ENCODE results near the gene RRP9. TPM values are rescaled to one million over a fixed set of nuclear protein-coding genes. Genes with fewer than 3 reads are reported as not detected.

RRP9 gene
- polyA plus RNA-seq, 3 donors = 16.5 to 35.7 (median 18.0) TPM

DNA sequence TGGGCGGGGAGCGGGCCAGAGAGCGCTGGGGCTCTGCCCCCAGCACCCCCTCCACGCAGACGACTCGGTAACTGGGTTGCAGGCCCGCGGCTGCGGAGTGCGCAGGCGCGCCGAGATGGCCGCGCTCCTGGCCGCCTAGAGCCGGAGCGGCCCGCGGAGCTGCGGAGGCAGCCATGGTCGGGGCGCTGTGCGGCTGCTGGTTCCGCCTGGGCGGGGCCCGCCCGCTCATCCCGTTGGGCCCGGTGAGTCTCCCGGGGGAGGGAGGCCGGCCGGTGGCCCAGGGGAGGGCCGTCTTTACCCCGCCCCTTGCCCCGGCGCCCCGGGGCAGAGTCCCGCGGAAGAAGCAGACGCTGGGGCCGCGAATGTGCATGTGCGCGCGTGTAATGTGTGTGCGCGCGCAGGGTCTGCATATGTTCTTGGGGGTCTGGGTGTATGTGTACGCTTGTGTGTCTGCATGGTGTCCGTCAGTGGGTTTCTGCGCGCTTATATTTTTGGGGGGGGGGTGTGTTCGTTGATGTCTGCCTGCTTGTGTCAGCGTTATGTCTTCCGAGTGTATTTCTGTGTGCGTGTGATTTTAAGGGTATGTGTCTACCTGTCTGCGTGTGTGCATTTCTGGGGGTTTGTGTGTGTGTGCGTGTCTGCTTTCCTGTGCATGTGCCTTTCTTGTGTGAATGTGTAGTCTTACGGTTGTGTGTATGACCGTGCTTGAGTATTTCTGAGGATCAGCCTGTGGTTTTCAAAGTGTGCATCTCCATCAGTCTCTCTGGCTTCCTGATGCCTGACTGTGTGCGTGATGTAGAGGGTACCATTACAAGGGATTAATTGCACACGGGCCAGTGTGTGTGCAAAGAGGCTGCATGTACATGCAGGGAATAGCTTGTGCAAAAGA, 33.5 kb upstream of the RRP9 start, which contains the start of gene ABHD14A:
ABHD14A (plus strand) TSS at position 102 of the 889 bp plus-strand sequence; CDS start at position 174, 72 bp downstream.
- 0% methylated on average over 45 to 63 of the region's 63 CpGs for WGBS, 3 donors

DNA sequence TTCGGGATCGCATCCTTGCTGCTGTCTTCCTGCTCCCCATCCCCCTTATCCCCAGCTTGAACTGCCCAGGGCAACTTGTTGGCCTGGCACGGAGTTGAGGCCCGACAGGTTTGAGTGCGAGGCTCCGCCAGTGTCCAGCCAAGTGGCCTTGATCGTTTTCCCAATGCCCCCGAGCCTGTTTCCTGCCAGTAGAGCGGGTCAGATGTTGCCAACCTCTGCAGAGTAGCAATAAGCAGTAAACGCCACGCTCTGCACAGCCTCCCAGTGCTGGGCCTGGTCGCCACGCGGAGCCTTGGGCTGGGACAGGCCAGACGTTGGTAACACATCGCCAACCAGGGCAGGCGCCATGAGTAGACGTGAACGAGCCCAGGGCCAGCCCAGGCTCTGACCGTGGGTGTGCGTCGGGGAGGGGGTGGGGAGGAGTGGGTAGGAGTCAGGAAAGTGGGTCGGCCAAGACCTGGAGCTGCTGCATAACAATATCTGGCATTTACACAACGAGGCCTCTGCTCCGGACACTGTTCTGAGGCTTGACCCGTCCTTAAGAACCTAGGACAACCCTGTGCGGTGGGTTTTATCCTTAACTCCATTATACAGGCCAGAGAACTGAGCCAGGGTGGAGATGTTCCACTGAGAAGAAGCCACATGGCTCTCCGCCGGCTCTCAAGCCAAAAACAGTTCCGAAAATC, 32.7 kb upstream of the RRP9 start:
- H3K27ac ChIP-seq (ENCODE audit: low read depth, low read length) = no peak overlapping the region
- WGBS, 3 donors = 10 to 14% (median 11%) methylated on average over 30 of the region's 30 CpGs

More for the DNA sequence above, 33.5 kb upstream of the RRP9 start, which contains the start of gene ABHD14A:
- H3K27ac ChIP-seq (ENCODE audit: low read depth, low read length) = no peak within 1 kb of the TSS

DNA sequence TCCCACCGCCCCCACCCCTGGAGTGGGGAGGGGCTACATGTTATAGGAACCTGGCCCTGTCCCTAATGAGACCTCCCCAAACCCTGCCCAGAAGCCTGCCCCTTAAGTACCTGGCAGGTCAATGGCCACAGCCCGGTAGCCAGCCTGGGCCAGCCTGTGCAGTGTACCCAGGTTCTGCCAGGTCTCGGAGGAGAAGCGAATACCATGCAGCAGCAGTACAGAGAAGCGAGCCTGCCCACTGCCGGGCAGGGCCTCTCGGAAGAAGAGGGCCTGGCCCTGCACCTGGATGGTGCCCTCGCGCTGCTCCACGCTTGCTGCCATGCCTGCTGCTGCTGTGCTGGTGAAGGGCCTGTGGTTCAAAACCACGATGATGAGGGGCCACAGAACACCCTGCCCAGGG, 29.6 kb upstream of the RRP9 start:
- H3K27ac ChIP-seq (ENCODE audit: low read depth, low read length) = no peak overlapping the region
- WGBS, 3 donors = 85 to 94% (median 88%) methylated on average over 11 of the region's 11 CpGs

DNA sequence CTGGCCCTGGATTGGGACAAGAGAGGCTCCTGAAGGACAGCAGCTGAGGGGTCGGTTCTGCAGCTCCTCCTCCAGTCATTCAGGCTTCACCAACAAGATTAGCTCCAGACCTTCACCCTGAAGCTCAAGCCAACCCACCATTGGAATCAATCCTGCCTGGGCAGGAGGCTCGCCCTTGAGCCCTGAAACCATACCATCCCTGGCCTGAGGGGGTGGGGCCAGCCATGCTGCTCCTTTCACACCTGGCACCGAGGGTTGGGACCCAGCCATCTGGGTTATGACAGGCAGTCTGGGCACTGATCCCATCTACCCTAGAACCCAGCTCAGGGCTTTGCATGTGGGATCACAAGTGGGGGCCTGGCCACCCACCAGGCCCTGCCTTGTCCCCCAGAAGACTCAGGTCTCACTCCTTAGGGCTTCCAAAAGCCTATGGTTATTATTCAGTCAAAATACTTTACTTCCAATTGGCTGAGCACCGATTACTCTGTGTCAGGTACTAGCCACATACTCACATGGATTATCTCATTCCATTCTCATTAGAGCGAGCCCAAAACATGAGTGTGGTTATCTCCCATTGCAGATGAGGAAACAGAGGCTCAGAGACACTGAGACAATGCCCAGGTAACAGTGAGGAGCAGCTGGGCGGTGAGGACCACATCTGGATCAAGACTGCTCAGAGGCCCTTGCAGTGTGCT, 29.0 kb upstream of the RRP9 start:
- no peak overlapping the region for H3K27ac ChIP-seq (ENCODE audit: low read depth, low read length)
- 49 to 83% (median 77%) methylated on average over 6 of the region's 6 CpGs for WGBS, 3 donors

DNA sequence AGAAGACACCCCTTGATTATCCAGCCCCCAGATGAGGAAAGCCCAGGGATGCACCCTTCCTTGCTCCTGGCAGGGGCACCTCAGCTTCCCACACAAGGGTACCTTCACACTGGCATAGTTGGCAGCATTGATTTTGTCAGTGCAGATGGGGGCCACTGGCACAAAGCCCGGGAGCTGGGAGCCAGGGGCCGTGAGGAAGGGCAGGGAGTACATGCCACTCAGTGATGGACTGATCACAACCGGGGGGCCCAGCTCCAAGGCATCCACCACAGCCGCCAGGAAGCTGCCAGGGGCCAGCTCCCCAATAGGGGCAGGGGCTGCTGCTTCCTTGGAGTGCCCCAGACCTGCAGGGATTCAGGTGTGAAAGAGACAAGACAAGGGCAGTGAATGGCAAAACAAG, 28.1 kb upstream of the RRP9 start:
- 61 to 78% (median 78%) methylated on average over 4 of the region's 4 CpGs for WGBS, 3 donors
- no peak overlapping the region for H3K27ac ChIP-seq (ENCODE audit: low read depth, low read length)

DNA sequence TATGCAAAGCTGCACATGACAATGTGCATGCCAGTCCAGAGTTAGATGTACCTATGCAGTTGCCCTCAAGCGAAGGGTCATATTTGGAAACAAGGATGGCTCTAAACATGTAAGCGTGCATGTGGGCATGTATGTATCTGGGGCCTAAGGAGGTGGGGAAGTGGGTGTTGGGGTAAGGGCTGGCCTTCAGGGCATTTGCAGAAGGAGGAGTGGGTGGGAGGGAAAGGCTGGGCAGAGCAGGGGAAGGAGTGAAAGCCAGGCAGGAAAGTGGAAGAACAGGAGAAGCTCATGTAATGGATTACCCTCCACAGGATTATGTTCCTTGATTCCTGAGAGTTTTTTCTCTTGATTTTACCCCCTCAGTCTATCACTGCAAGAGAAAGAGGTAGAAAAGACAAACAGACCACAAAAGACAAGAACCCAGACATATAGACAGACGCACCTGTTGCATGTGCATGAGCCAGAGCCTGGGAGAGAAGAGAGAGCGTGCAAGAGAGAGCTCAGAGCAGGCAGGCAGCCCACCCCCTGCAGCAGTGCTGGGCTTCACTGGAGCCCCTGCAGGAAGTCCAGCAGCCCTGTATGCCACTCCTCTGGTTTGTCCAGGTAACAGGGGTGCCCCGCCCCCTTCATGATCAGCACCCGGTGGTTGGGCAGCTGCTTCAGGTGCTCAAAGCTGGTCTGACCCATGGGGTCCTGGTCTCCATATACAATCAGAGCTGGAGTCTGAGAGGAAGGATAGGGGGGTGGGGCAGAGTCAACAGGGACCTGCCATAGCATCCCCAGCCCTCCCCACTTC, 27.4 kb upstream of the RRP9 start:
- no peak overlapping the region for H3K27ac ChIP-seq (ENCODE audit: low read depth, low read length)
- 79 to 89% (median 86%) methylated on average over 6 of the region's 6 CpGs for WGBS, 3 donors

DNA sequence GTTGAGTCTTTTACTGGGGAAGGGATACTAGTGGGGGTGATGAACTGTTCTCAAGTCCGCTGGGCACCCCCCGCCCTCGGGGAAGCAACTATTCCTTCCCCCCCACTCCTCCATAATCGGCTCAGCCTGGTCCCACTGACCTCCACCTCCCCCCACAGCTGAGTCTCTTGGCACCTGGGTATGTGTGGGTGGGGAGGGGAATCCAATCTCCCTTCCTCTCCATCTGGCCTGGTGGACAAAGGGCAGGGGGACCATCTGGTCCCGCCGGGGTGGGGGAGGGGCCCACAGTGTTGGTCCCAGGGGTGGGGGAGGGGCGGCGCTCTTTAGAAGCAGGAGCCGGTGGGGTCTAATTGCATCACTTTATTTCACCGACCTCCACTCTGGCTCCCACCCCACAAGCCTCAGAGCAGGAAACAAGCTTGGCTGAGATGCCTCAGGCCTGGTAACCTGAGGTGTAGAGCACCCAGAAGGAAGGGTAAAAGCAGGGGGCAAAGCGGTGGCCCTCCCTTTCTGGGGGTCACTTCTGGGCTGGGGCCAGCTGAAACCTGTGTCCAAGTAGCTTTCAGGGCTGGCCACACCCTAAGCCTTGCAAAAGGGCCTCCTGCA, 26.6 kb upstream of the RRP9 start:
- H3K27ac ChIP-seq (ENCODE audit: low read depth, low read length) = no peak overlapping the region
- WGBS, 3 donors = 10 to 15% (median 10%) methylated on average over 9 to 11 of the region's 11 CpGs

DNA sequence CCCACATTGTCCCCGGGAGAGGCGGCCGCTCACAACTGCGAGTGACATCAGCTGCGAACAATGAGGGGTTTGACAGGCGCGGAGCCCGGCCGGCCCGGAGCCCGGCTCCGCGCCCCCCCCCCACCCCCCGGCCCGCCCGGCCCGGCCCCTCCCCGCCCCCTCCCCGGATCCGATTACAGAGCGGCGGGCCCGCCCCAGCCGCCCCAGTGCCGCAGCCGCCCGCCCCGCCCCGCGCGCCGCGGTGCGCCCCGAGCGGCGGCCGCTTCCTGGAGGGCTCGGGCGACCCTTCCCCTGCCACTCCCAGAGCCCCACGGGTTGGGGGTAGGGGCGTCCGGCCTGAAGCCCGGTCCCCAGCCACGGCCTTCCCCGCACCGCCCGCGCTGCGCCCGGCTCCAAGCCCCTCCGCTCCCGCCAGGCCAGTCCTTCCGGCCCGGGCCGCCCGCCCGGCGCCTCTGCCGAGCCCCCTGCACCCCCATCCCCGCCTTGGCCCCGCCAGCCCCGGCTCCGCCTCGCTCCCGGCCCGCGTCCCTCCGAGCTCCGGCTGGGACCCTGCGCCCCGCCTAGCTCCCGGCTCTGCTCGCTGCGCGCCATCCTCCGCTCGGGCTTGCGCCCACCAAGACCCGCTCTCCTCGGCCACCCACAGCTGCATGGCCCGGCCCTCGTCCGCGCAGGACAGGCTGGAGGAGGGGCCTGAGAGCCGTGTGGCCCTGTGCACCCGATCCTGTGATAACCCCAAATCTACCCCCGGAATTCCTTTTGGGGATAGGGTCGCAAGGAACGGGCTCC, 25.9 kb upstream of the RRP9 start, which contains the start of gene PCBP4:
PCBP4 (minus strand) TSS at position 71 of the 786 bp plus-strand sequence. CDS start 6,214 bp downstream, outside the sequence.
- WGBS, 3 donors = 1% methylated on average over 43 to 78 of the region's 90 CpGs
- no peak within 1 kb of the TSS for H3K27ac ChIP-seq (ENCODE audit: low read depth, low read length)

DNA sequence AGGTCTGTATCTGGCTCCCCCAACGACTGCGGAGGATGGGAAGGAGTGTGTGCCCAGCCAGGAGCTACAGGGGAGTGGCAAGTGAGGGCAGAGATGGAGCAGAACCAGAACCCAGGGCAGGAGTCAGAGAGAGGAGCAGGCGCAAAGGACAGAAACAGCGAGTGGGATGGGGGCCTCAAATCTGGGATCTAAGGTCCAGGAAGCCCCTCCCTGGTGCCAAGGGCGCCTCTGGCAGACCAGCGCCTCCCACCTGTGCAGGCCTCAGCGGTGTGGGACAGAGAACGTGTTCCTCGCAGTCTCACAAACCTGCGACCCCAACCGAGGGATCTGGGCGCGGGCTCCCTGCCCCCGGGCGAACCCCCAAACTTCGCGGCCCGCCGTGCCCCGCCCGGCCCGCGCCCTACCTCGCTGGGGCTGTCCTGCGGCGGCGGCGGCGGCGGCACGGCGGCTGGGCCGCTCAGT, 25.2 kb upstream of the RRP9 start:
- 3 to 15% (median 6%) methylated on average over 9 to 33 of the region's 33 CpGs for WGBS, 3 donors

DNA sequence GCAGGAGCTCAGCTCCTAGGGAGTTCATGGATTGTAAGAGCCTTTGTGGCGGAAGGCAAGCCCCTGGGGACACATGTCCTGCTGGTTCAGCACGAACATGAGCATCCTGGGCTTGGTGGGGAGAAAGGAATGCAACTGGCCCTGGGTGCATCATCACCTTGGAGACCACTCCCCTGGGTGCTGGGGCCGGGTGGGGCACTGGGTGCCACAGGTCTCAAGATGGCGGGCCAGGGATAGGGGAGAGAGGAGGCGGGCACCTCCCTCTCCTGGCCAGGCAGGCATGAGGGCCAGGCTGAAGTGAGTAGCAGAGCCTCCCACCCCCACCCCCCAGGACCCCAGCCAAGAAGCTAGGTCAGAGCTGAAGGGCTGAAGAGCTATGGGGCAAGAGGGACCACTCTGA, 24.8 kb upstream of the RRP9 start:
- no peak overlapping the region for H3K27ac ChIP-seq (ENCODE audit: low read depth, low read length)
- 73 to 91% (median 76%) methylated on average over 5 of the region's 5 CpGs for WGBS, 3 donors

More for the DNA sequence above, 25.2 kb upstream of the RRP9 start:
- no peak overlapping the region for H3K27ac ChIP-seq (ENCODE audit: low read depth, low read length)

DNA sequence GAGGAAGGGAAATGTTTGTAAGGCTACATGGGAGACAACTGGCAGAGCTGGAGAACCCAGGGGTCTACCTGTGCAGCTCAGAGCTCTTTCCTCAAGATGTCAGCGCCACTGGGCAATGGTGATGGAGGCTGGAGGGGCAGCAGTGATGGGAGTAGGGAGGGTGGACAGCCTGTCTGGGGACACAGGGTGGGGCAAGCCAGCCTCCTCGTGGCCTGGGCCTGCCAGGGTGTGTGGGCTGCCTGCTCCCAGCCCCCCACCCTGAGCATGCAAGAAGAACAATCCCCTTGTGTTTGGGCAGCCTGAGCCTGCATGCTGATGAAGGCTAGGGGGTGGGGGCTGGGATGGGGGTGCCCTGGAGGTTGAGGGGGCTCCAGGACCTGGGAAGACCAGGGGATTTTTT, 24.3 kb upstream of the RRP9 start:
- H3K27ac ChIP-seq (ENCODE audit: low read depth, low read length) = no peak overlapping the region
- WGBS, 3 donors = 68 to 93% (median 81%) methylated on average over 2 of the region's 2 CpGs

DNA sequence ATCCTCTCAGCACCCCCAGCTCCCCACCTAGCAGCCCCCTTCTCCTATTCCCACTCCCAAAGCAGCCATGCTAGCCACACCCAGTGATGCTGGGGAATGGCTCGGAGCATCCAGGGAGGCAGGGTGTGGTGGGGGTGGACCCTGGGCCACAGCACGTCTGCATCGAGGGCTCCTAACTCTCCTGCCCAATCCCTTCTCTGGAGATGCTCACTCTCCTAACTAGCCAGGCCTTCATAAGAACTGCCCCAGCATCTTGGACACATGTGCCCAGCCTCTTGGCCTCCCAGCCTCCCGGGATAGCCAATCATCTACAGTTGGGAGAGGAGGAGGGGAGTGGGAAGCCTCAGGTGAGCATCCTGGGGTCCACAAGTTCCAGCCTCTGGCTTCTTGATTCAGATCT, 22.8 kb upstream of the RRP9 start:
- H3K27ac ChIP-seq (ENCODE audit: low read depth, low read length) = no peak overlapping the region
- 73 to 80% (median 79%) methylated on average over 4 of the region's 4 CpGs for WGBS, 3 donors

DNA sequence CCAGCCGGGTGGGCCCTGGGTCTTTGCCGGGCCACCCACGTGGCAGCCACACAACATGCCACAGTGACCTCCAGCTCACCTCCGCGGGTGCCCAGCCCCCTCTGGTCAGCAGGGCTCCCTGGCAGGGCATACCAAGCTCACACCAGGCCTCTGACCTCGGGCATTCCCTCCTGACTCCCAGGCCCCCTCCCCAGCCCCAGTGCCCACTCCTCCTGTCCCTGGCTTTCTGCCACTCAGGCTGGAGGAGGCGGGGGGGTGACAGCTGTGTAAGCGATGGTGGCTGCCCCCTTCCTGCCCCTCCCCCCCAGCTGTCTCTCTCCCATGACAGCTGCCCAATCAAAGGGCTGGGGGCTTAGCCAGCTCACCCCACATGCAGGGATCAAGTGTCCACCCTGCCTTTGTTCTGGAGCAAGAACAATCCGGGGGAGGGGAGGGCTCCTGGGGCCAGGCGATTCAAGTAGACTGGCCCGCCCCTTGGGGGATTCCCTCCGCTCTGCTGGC, 22.3 kb upstream of the RRP9 start:
- 76 to 80% (median 78%) methylated on average over 11 to 12 of the region's 12 CpGs for WGBS, 3 donors
- no peak overlapping the region for H3K27ac ChIP-seq (ENCODE audit: low read depth, low read length)

DNA sequence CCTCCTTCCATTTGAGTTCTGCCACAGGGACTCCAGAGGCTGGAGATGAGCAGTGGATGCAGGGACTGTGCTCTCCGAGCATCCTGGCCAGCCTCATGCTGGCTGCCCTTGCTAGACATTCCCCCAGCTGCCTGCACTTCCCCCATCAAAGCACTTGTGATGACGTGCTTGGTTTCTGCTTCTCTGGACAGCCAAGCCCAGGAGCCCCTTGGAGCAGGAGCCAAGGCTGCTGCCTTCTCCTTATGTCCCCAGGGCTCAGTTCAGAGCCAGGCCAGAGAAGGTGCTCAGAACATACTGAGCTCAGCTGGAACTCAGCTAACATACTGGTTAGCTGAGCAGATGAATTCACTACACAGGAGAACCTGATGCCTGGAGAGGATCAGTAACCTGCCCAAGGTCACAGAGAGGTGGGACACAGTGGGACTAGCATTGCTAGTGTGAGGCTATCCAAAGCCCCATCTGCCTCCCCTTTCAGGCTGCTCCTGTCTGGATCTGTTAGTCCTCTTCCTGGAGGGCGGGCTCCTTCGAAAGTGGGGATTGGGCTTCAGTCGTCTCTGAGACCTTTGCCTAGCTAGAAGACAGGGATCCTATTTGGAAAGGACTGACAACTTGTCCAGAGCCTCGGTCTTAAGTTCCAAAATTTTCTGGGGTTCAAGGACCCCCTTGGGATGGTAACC, 21.3 kb upstream of the RRP9 start:
- 74 to 91% (median 77%) methylated on average over 6 of the region's 6 CpGs for WGBS, 3 donors

DNA sequence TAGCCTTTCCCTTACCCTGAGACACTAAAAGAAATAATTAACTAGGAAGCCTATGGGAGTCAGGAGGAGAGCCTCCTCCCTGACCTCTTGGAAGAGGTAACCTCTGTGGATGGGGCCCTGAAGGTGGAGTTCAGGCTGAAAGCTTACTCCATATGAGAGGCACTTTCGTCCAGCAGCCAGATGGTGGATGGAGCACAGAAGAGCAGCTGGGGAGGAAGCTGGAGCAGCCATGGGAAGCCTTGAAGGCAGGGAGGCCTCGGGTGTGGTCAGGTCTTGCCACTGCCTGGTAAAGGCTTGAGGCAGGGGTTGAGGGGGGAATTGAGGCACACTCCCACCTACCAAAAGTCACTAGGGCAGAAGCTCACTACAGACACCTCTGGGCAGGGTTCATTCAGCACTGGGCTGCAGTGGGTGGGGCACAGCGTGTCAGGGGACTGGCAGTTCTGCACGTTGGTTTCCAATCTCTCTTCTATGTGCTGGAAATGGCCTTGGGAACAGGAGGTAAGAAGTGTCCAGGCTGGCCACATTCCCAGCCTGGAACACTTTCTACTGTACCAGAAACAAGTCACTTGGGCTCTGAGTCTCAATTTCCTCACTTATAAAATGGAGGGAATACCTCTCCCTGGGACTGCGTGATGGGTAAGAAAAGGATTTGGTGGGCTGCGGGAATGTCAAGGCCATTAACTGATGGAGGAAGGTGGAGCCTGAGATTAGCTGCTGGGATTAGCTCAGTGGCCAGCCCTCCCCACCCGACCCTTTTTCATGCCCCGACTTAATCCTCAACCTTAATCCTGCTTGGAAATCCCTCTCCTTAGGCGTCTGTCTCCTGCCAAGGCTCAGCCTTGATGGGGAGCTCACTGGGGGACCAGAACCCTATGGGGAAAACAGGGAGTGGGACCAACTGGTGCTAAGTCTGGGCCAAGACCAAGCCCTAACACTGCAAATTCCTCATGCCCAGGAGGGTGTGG, 20.2 kb upstream of the RRP9 start:
- WGBS, 3 donors = 55 to 68% (median 67%) methylated on average over 9 of the region's 9 CpGs
- no peak overlapping the region for H3K27ac ChIP-seq (ENCODE audit: low read depth, low read length)

More for the DNA sequence above, 21.3 kb upstream of the RRP9 start:
- H3K27ac ChIP-seq (ENCODE audit: low read depth, low read length) = no peak overlapping the region
